ENCODE results near the gene DGLUCY.
"Not testable (repeated sequence)": the region's sequence is repeated elsewhere in the genome, so short reads cannot be mapped to it uniquely, and the experiment has no call there.

Gene DGLUCY

GRCh38 chr14:91226360-91226759, 112.5 kb downstream of the DGLUCY start:
- H3K36me3 Mint-ChIP-seq (ENCODE audit: low read depth), result peaks cover 84% of the 10 kb centered on the region
- H3K4me1 Mint-ChIP-seq (ENCODE audit: low read depth), result peaks cover 86% of the 10 kb centered on the region
- intact Hi-C loops (cut with micrococcal nuclease); H3K27me3 Mint-ChIP-seq; H3K9me3 Mint-ChIP-seq; H3K27ac Mint-ChIP-seq; H3K4me3 Mint-ChIP-seq: not testable (repeated sequence)

GRCh38 chr14:91227183-91227628, 113.3 kb downstream of the DGLUCY start:
- H3K9me3 Mint-ChIP-seq, result peaks cover 7% of the 10 kb centered on the region
- intact Hi-C loops (cut with micrococcal nuclease), result no loop called here
- peaks cover 80% of the 10 kb centered on the region for H3K36me3 Mint-ChIP-seq (ENCODE audit: low read depth)
- H3K27me3 Mint-ChIP-seq, result no peaks in the 10 kb centered on the region
- H3K4me3 Mint-ChIP-seq, result no peak overlapping the region
- peak overlapping the region; percentile 39 for H3K27ac Mint-ChIP-seq
- peaks cover 86% of the 10 kb centered on the region for H3K4me1 Mint-ChIP-seq (ENCODE audit: low read depth)

GRCh38 chr14:91228112-91229004, 114.5 kb downstream of the DGLUCY start:
- peaks cover 70% of the 10 kb centered on the region for H3K36me3 Mint-ChIP-seq (ENCODE audit: low read depth)
- H3K27me3 Mint-ChIP-seq, result no peaks in the 10 kb centered on the region
- H3K27ac Mint-ChIP-seq, result peak overlapping the region; percentile 39
- no peak overlapping the region for H3K4me3 Mint-ChIP-seq
- intact Hi-C loops (cut with micrococcal nuclease), result no loop called here
- H3K4me1 Mint-ChIP-seq (ENCODE audit: low read depth), result peaks cover 86% of the 10 kb centered on the region
- peaks cover 7% of the 10 kb centered on the region for H3K9me3 Mint-ChIP-seq

- Mint-ChIP-seq H3K27me3 (no peaks in the 10 kb centered on the region), H3K4me3 (no peak overlapping the region), H3K27ac (no peak overlapping the region), H3K36me3 (ENCODE audit: low read depth) (peaks cover 66% of the 10 kb centered on the region), H3K4me1 (ENCODE audit: low read depth) (peaks cover 89% of the 10 kb centered on the region), H3K9me3 (peaks cover 7% of the 10 kb centered on the region)
- intact Hi-C loops (cut with micrococcal nuclease), result no loop called here
Observed at GRCh38 chr14:91229005-91229382, 115.1 kb downstream of the DGLUCY start.

GRCh38 chr14:91229743-91230200, 115.9 kb downstream of the DGLUCY start:
- Mint-ChIP-seq H3K4me3 (no peak overlapping the region), H3K4me1 (ENCODE audit: low read depth) (peaks cover 97% of the 10 kb centered on the region), H3K36me3 (ENCODE audit: low read depth) (peaks cover 66% of the 10 kb centered on the region), H3K27ac (peak overlapping the region; percentile 71), H3K27me3 (peaks cover 2% of the 10 kb centered on the region), H3K9me3 (peaks cover 13% of the 10 kb centered on the region)
- intact Hi-C loops (cut with micrococcal nuclease), result loop anchor here (5.0 kb wide), 1 partner anchor 38 kb away; no protein-coding TSS in a partner anchor

- Mint-ChIP-seq H3K9me3 (peaks cover 14% of the 10 kb centered on the region), H3K4me1 (ENCODE audit: low read depth) (peaks cover 94% of the 10 kb centered on the region), H3K27ac (peak overlapping the region; percentile 71), H3K4me3 (no peak overlapping the region), H3K27me3 (peaks cover 2% of the 10 kb centered on the region), H3K36me3 (ENCODE audit: low read depth) (peaks cover 61% of the 10 kb centered on the region)
- intact Hi-C loops (cut with micrococcal nuclease), result loop anchor here (5.0 kb wide), 1 partner anchor 37 kb away; no protein-coding TSS in a partner anchor
Observed at GRCh38 chr14:91230397-91231035, 116.6 kb downstream of the DGLUCY start.

- intact Hi-C loops (cut with micrococcal nuclease), result loop anchor here (5.0 kb wide), 1 partner anchor 36 kb away; no protein-coding TSS in a partner anchor
- H3K36me3 Mint-ChIP-seq (ENCODE audit: low read depth), result peaks cover 52% of the 10 kb centered on the region
Observed at GRCh38 chr14:91231446-91231845, 117.6 kb downstream of the DGLUCY start.

GRCh38 chr14:91232052-91232451, 118.2 kb downstream of the DGLUCY start:
- peak overlapping the region; percentile 81 for H3K27ac Mint-ChIP-seq
- H3K36me3 Mint-ChIP-seq (ENCODE audit: low read depth), result peaks cover 46% of the 10 kb centered on the region
- H3K4me1 Mint-ChIP-seq (ENCODE audit: low read depth), result peaks cover 92% of the 10 kb centered on the region
- H3K9me3 Mint-ChIP-seq, result peaks cover 14% of the 10 kb centered on the region
- intact Hi-C loops (cut with micrococcal nuclease), result loop anchor here (5.0 kb wide), 1 partner anchor 35 kb away; no protein-coding TSS in a partner anchor
- peaks cover 2% of the 10 kb centered on the region for H3K27me3 Mint-ChIP-seq
- no peak overlapping the region for H3K4me3 Mint-ChIP-seq

More at GRCh38 chr14:91231446-91231845, 117.6 kb downstream of the DGLUCY start:
- no peak overlapping the region for H3K4me3 Mint-ChIP-seq
- H3K27ac Mint-ChIP-seq, result peak overlapping the region; percentile 81
- H3K27me3 Mint-ChIP-seq, result peaks cover 2% of the 10 kb centered on the region
- peaks cover 93% of the 10 kb centered on the region for H3K4me1 Mint-ChIP-seq (ENCODE audit: low read depth)
- peaks cover 14% of the 10 kb centered on the region for H3K9me3 Mint-ChIP-seq

- Mint-ChIP-seq H3K27me3 (peaks cover 2% of the 10 kb centered on the region), H3K9me3 (peaks cover 14% of the 10 kb centered on the region), H3K36me3 (ENCODE audit: low read depth) (peaks cover 40% of the 10 kb centered on the region), H3K4me1 (ENCODE audit: low read depth) (peaks cover 92% of the 10 kb centered on the region), H3K27ac (peak overlapping the region; percentile 81), H3K4me3 (no peak overlapping the region)
- intact Hi-C loops (cut with micrococcal nuclease), result loop anchor here (5.0 kb wide), 1 partner anchor 35 kb away; no protein-coding TSS in a partner anchor
Observed at GRCh38 chr14:91232603-91233002, 118.7 kb downstream of the DGLUCY start.

- H3K4me1 Mint-ChIP-seq (ENCODE audit: low read depth), result peaks cover 92% of the 10 kb centered on the region
- peaks cover 27% of the 10 kb centered on the region for H3K36me3 Mint-ChIP-seq (ENCODE audit: low read depth)
- peak overlapping the region; percentile 81 for H3K27ac Mint-ChIP-seq
- no peak overlapping the region for H3K4me3 Mint-ChIP-seq
- peaks cover 14% of the 10 kb centered on the region for H3K9me3 Mint-ChIP-seq
- H3K27me3 Mint-ChIP-seq, result peaks cover 2% of the 10 kb centered on the region
- intact Hi-C loops (cut with micrococcal nuclease), result loop anchor here (5.0 kb wide), 1 partner anchor 33 kb away; no protein-coding TSS in a partner anchor
Observed at GRCh38 chr14:91233936-91234790, 120.3 kb downstream of the DGLUCY start.

GRCh38 chr14:91234791-91235114, 120.9 kb downstream of the DGLUCY start:
- intact Hi-C loops (cut with micrococcal nuclease), result loop anchor here (5.0 kb wide), 1 partner anchor 33 kb away; no protein-coding TSS in a partner anchor
- peaks cover 33% of the 10 kb centered on the region for H3K36me3 Mint-ChIP-seq (ENCODE audit: low read depth)
- no peak overlapping the region for H3K4me3 Mint-ChIP-seq
- peak overlapping the region; percentile 81 for H3K27ac Mint-ChIP-seq
- H3K4me1 Mint-ChIP-seq (ENCODE audit: low read depth), result peaks cover 92% of the 10 kb centered on the region
- peaks cover 14% of the 10 kb centered on the region for H3K9me3 Mint-ChIP-seq
- peaks cover 2% of the 10 kb centered on the region for H3K27me3 Mint-ChIP-seq

GRCh38 chr14:91235841-91236240, 122.0 kb downstream of the DGLUCY start:
- H3K4me1 Mint-ChIP-seq (ENCODE audit: low read depth), result peaks cover 89% of the 10 kb centered on the region
- intact Hi-C loops (cut with micrococcal nuclease), result no loop called here
- H3K4me3 Mint-ChIP-seq, result no peak overlapping the region
- H3K36me3 Mint-ChIP-seq (ENCODE audit: low read depth), result peaks cover 28% of the 10 kb centered on the region
- H3K9me3 Mint-ChIP-seq, result peaks cover 10% of the 10 kb centered on the region
- H3K27ac Mint-ChIP-seq, result peak overlapping the region; percentile 98
- H3K27me3 Mint-ChIP-seq, result peaks cover 2% of the 10 kb centered on the region

GRCh38 chr14:91237219-91237618, 123.3 kb downstream of the DGLUCY start:
- no peak overlapping the region for H3K4me3 Mint-ChIP-seq
- intact Hi-C loops (cut with micrococcal nuclease), result no loop called here
- peaks cover 18% of the 10 kb centered on the region for H3K36me3 Mint-ChIP-seq (ENCODE audit: low read depth)
- peaks cover 89% of the 10 kb centered on the region for H3K4me1 Mint-ChIP-seq (ENCODE audit: low read depth)
- peak overlapping the region; percentile 98 for H3K27ac Mint-ChIP-seq
- H3K27me3 Mint-ChIP-seq, result peaks cover 2% of the 10 kb centered on the region
- peaks cover 7% of the 10 kb centered on the region for H3K9me3 Mint-ChIP-seq
